ENCODE data around the gene MRPS22.

DNA sequence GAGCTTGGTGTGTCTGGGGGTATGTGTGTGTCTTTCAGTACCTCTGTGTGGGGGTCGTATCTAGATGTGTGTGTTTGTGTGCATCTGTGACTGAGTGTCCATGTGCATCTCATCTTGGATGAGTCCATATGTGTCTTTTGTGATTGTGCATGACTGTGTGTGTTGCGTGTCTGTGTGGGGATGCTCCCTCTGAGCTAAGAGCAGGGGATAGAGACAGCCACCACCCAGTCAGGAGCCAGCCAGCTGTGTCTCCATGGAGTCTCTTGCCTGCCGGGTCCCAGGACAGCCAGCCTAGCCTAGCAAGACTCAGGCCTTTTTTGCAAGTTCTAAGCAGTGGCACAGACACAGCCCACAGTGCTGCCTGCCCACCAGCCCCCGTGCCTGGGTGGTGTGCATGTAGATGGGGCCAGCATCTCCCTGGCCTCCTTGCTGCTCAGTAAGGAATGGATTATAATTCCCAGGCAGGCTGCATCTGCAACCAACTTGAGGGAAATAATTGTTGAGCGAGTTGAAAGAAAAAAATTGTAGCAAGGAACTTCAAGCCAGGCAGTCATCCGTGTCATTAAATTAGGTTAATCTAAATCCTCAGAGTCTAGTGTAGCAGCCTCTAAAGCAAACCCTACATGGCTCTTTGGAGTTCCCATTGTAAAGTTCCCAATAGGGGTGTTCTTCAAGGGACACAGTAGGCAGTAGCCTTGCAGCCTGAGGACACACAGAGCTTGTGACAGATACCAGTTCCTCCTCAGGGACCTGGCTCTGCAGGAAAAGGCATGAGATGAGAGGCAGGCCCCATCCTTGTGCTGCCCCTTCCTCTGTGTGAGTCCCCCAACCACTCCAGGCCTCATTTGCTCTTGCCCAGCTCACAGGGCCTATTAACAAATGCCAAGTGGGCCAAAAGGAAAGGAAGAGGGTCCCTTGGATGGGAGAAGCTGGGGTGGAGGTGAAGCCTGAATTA is 35.9 kb upstream of the MRPS22 start:
- TF ChIP-seq, protein P1, sequence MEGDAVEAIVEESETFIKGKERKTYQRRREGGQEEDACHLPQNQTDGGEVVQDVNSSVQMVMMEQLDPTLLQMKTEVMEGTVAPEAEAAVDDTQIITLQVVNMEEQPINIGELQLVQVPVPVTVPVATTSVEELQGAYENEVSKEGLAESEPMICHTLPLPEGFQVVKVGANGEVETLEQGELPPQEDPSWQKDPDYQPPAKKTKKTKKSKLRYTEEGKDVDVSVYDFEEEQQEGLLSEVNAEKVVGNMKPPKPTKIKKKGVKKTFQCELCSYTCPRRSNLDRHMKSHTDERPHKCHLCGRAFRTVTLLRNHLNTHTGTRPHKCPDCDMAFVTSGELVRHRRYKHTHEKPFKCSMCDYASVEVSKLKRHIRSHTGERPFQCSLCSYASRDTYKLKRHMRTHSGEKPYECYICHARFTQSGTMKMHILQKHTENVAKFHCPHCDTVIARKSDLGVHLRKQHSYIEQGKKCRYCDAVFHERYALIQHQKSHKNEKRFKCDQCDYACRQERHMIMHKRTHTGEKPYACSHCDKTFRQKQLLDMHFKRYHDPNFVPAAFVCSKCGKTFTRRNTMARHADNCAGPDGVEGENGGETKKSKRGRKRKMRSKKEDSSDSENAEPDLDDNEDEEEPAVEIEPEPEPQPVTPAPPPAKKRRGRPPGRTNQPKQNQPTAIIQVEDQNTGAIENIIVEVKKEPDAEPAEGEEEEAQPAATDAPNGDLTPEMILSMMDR (IDR thresholded peaks at IDR 0.05; ENCODE audit: borderline replicate concordance, extremely low read depth, low read length, poor library complexity, severe bottlenecking), result no peak
- TF ChIP-seq EZH2 (IDR thresholded peaks at IDR 0.05; ENCODE audit: borderline replicate concordance, low read depth, low read length, severe bottlenecking), result no peak

Data from DND-41 (cell line).